CD8-positive, alpha-beta memory T cell (primary cell): ENCODE data around the gene CCDC117. TPM values are rescaled to one million over a fixed set of nuclear protein-coding genes. Genes with fewer than 3 reads are reported as not detected.
"Not testable (repeated sequence)": the region's sequence is repeated elsewhere in the genome, so short reads cannot be mapped to it uniquely, and the experiment has no call there.

Experiments used
- CTCF ChIA-PET: fragments of 350-600 bp; sonication (Branson Sonifier 250); formaldehyde crosslinking; loops from one replicate; lab custom pipeline; 2021; ENCODE audit warnings: antibody characterized with exemption; lab: Charles Lee
- POLR2A ChIA-PET: fragments of 350-600 bp; sonication (Branson Sonifier 250); formaldehyde crosslinking; loops from one replicate; lab custom pipeline; 2021; ENCODE audit warnings: antibody characterized with exemption; lab: Charles Lee
- DNase-seq, 5 donors: peaks; one replicate each; pipeline versions ENCODE4 v3.0.0 to v3.0.0-alpha.2; 2020 to 2022; ENCODE audit warnings: mixed read lengths in 1 of 5
- H3K27ac ChIP-seq: one replicate; pipeline ENCODE4 v1.7.0; 2013; ENCODE audit warnings: low read depth, mild to moderate bottlenecking, low read length, moderate library complexity
- H3K27me3 ChIP-seq: 2 replicates; pipeline ENCODE4 v1.7.0; 2013; ENCODE audit warnings: low read length, mild to moderate bottlenecking; ENCODE audit not compliant: insufficient read depth, poor library complexity, severe bottlenecking
- H3K36me3 ChIP-seq: 2 replicates; pipeline ENCODE4 v1.7.0; 2013; ENCODE audit warnings: mild to moderate bottlenecking, low read length, moderate library complexity; ENCODE audit not compliant: insufficient read depth
- H3K4me1 ChIP-seq: 2 replicates; pipeline ENCODE4 v1.7.0; 2013; ENCODE audit warnings: mild to moderate bottlenecking, low read length, moderate library complexity; ENCODE audit not compliant: insufficient read depth
- H3K4me3 ChIP-seq: 2 replicates; pipeline ENCODE4 v1.7.0; 2013; ENCODE audit warnings: mild to moderate bottlenecking, low read length
- H3K9me3 ChIP-seq: 2 replicates; pipeline ENCODE4 v1.7.0; 2013; ENCODE audit warnings: mild to moderate bottlenecking, low read length
- H3K27ac Mint-ChIP-seq, 8 donors: one replicate each; pipeline ENCODE4 v1.8.0; 2020 to 2021; ENCODE audit warnings: mixed read lengths in 8 of 8, mild to moderate bottlenecking in 6 of 8, inconsistent platforms in 3 of 8, moderate library complexity in 3 of 8
- H3K27me3 Mint-ChIP-seq, 2 donors: one replicate each; pipeline ENCODE4 v1.8.0; 2020 to 2021; ENCODE audit warnings: mixed read lengths in 2 of 2, mild to moderate bottlenecking in 1 of 2, moderate library complexity in 1 of 2
- H3K36me3 Mint-ChIP-seq, 3 donors: one replicate each; pipeline ENCODE4 v1.8.0; 2020 to 2021; ENCODE audit warnings: mixed read lengths in 3 of 3, inconsistent platforms in 1 of 3, mild to moderate bottlenecking in 1 of 3
- H3K4me1 Mint-ChIP-seq, 3 donors: one replicate each; pipeline ENCODE4 v1.8.0; 2020 to 2021; ENCODE audit warnings: mixed read lengths in 3 of 3, inconsistent platforms in 1 of 3, mild to moderate bottlenecking in 1 of 3
- H3K4me3 Mint-ChIP-seq, 7 donors: one replicate each; pipeline ENCODE4 v1.8.0; 2020 to 2021; ENCODE audit warnings: mixed read lengths in 7 of 7, mild to moderate bottlenecking in 6 of 7, moderate library complexity in 4 of 7, inconsistent platforms in 2 of 7
- H3K9me3 Mint-ChIP-seq, 5 donors: one replicate each; pipeline ENCODE4 v1.8.0; 2020 to 2022; ENCODE audit warnings: mixed read lengths in 5 of 5, mild to moderate bottlenecking in 3 of 5, moderate library complexity in 2 of 5, inconsistent platforms in 1 of 5
- polyA plus RNA-seq: library from polyadenylated mRNA; unstranded; fragments of 300-500 nt; fragmentation: Illumina TruSeq; gene quantifications from one replicate; pipeline ENCODE4 v1.2.3, GENCODE V29; 2021
- total RNA-seq, 2 experiments: library from RNA; stranded (reverse); gene quantifications; one replicate each; pipeline ENCODE4 v1.2.3, GENCODE V29; 2021

CCDC117 gene
- total and polyA plus RNA-seq, 3 experiments from 2014 or later, result 11.2 to 24.6 (median 20.9) TPM

GRCh38 chr22:28738876-28739275, 33.6 kb upstream of the CCDC117 start:
- POLR2A ChIA-PET, CTCF ChIA-PET: not testable (repeated sequence)

GRCh38 chr22:28741200-28741784, 31.2 kb upstream of the CCDC117 start:
- peaks cover 0 to 28% (median 6%) of the 10 kb centered on the region in 3 donors for H3K36me3 Mint-ChIP-seq
- peak overlapping the region; percentile 84 to 98 (median 86) for H3K4me3 Mint-ChIP-seq
- no peaks in the 10 kb centered on the region for H3K27me3 Mint-ChIP-seq
- POLR2A ChIA-PET, result interaction anchor here (1.1 to 1.5 kb wide), 2 partner anchors 58 to 59 kb away, joined by 3 to 4 read pairs; partner anchors contain the start of gene XBP1
- H3K9me3 Mint-ChIP-seq, result no peaks in the 10 kb centered on the region
- peaks cover 9% of the 10 kb centered on the region for H3K36me3 ChIP-seq
- CTCF ChIA-PET, result interaction anchor here (1.0 kb wide), 1 partner anchor 38 kb away, joined by 3 read pairs; no protein-coding TSS in a partner anchor
- H3K27me3 ChIP-seq, result no peaks in the 10 kb centered on the region
- H3K4me1 Mint-ChIP-seq, result peaks cover 17 to 35% (median 19%) of the 10 kb centered on the region in 3 donors
- H3K27ac Mint-ChIP-seq, result peak overlapping the region; percentile 83 to 99 (median 90)
- peaks cover 8% of the 10 kb centered on the region for H3K4me1 ChIP-seq
- H3K27ac ChIP-seq, result peak overlapping the region; percentile 46
- DNase-seq, result no peak
- H3K9me3 ChIP-seq, result no peaks in the 10 kb centered on the region
- peak overlapping the region; percentile 92 for H3K4me3 ChIP-seq

More at GRCh38 chr22:28738876-28739275, 33.6 kb upstream of the CCDC117 start:
- H3K27me3 ChIP-seq, H3K27ac Mint-ChIP-seq, H3K9me3 ChIP-seq, H3K27ac ChIP-seq, H3K9me3 Mint-ChIP-seq, H3K4me1 ChIP-seq, H3K27me3 Mint-ChIP-seq, H3K36me3 ChIP-seq, H3K4me3 ChIP-seq, DNase-seq: not testable (repeated sequence)
- H3K4me3 Mint-ChIP-seq, result peak overlapping the region in 1 of 7 donors; percentile 3
- peaks cover 0 to 11% (median 5%) of the 10 kb centered on the region in 3 donors for H3K36me3 Mint-ChIP-seq
- peaks cover 17 to 34% (median 19%) of the 10 kb centered on the region in 3 donors for H3K4me1 Mint-ChIP-seq

GRCh38 chr22:28741785-28742561, 30.5 kb upstream of the CCDC117 start, which contains the start of the genes CHEK2 and HSCB:
CHEK2 (minus strand) TSS chr22:28741820; CDS start chr22:28734721, 7,099 bp downstream.
HSCB (plus strand) TSS chr22:28742039; CDS start chr22:28742096, 57 bp downstream.
- peak within 1 kb of the TSS; percentile 83 for H3K27ac ChIP-seq
- peak within 1 kb of the TSS; percentile 83 to 99 (median 90) for H3K27ac Mint-ChIP-seq
- DNase-seq, result peak; percentile 93 to 98 (median 96)
- H3K36me3 ChIP-seq, result peaks cover 12% of the 10 kb centered on the region
- H3K27me3 ChIP-seq, result no peaks in the 10 kb centered on the region
- CTCF ChIA-PET, result interaction anchor here (1.0 kb wide), 1 partner anchor 37 kb away, joined by 3 read pairs; no protein-coding TSS in a partner anchor
- POLR2A ChIA-PET, result interaction anchor here (1.0 to 1.5 kb wide), 3 partner anchors 57 to 58 kb away, joined by 3 to 4 read pairs (median 3); partner anchors contain the start of gene XBP1
- peak within 1 kb of the TSS; percentile 92 for H3K4me3 ChIP-seq
- peaks cover 0 to 31% (median 6%) of the 10 kb centered on the region in 3 donors for H3K36me3 Mint-ChIP-seq
- H3K9me3 ChIP-seq, result no peaks in the 10 kb centered on the region
- H3K27me3 Mint-ChIP-seq, result no peaks in the 10 kb centered on the region
- peak within 1 kb of the TSS; percentile 84 to 98 (median 86) for H3K4me3 Mint-ChIP-seq
- H3K4me1 Mint-ChIP-seq, result peaks cover 17 to 35% (median 19%) of the 10 kb centered on the region in 3 donors
- no peaks in the 10 kb centered on the region for H3K9me3 Mint-ChIP-seq
- peaks cover 8% of the 10 kb centered on the region for H3K4me1 ChIP-seq

GRCh38 chr22:28742562-28742962, 29.9 kb upstream of the CCDC117 start:
- peaks cover 17 to 35% (median 19%) of the 10 kb centered on the region in 3 donors for H3K4me1 Mint-ChIP-seq
- H3K4me3 ChIP-seq, result peak overlapping the region; percentile 92
- no peaks in the 10 kb centered on the region for H3K27me3 ChIP-seq
- no peaks in the 10 kb centered on the region for H3K9me3 ChIP-seq
- H3K4me3 Mint-ChIP-seq, result peak overlapping the region; percentile 84 to 98 (median 86)
- H3K36me3 Mint-ChIP-seq, result peaks cover 0 to 36% (median 6%) of the 10 kb centered on the region in 3 donors
- ChIA-PET CTCF (no interaction called here), POLR2A (interaction anchor here (0.6 to 1.5 kb wide), 3 partner anchors 31 to 58 kb away, joined by 3 read pairs; partner anchors contain the start of gene XBP1)
- H3K36me3 ChIP-seq, result peaks cover 17% of the 10 kb centered on the region
- no peaks in the 10 kb centered on the region for H3K27me3 Mint-ChIP-seq
- H3K27ac ChIP-seq, result peak overlapping the region; percentile 83
- no peak for DNase-seq
- H3K9me3 Mint-ChIP-seq, result no peaks in the 10 kb centered on the region
- peak overlapping the region; percentile 83 to 99 (median 90) for H3K27ac Mint-ChIP-seq
- H3K4me1 ChIP-seq, result peaks cover 8% of the 10 kb centered on the region

GRCh38 chr22:28743852-28744251, 28.6 kb upstream of the CCDC117 start:
- POLR2A ChIA-PET, result no interaction called here
- Mint-ChIP-seq H3K9me3 (no peaks in the 10 kb centered on the region), H3K27ac (peak overlapping the region in 3 of 8 donors; percentile 63 to 93 (median 69)), H3K27me3 (no peaks in the 10 kb centered on the region), H3K36me3 (peaks cover 0 to 41% (median 8%) of the 10 kb centered on the region in 3 donors), H3K4me1 (peaks cover 24 to 36% (median 24%) of the 10 kb centered on the region in 3 donors), H3K4me3 (peak overlapping the region in 2 of 7 donors; percentile 90 to 98)
- no peak for DNase-seq
- no peaks in the 10 kb centered on the region for H3K27me3 ChIP-seq
- CTCF ChIA-PET, result interaction anchor here (1.2 kb wide), 1 partner anchor 30 kb away, joined by 3 read pairs; no protein-coding TSS in a partner anchor
- no peaks in the 10 kb centered on the region for H3K9me3 ChIP-seq
- peaks cover 8% of the 10 kb centered on the region for H3K4me1 ChIP-seq
- no peak overlapping the region for H3K27ac ChIP-seq
- H3K4me3 ChIP-seq, result no peak overlapping the region
- peaks cover 19% of the 10 kb centered on the region for H3K36me3 ChIP-seq

- no peaks in the 10 kb centered on the region for H3K9me3 ChIP-seq
- H3K36me3 ChIP-seq, result peaks cover 14% of the 10 kb centered on the region
- DNase-seq, result no peak
- CTCF ChIA-PET, result interaction anchor here (1.1 to 1.2 kb wide), 2 partner anchors 50 to 52 kb away, joined by 3 to 4 read pairs; partner anchors contain the start of gene XBP1
- no peaks in the 10 kb centered on the region for H3K4me1 ChIP-seq
- peaks cover 14 to 17% (median 16%) of the 10 kb centered on the region in 3 donors for H3K4me1 Mint-ChIP-seq
- H3K27ac Mint-ChIP-seq, result no peak overlapping the region
- no peak overlapping the region for H3K4me3 Mint-ChIP-seq
- H3K27me3 Mint-ChIP-seq, result no peaks in the 10 kb centered on the region
- POLR2A ChIA-PET, result no interaction called here
- H3K27me3 ChIP-seq, result no peaks in the 10 kb centered on the region
- H3K4me3 ChIP-seq, result no peak overlapping the region
- H3K9me3 Mint-ChIP-seq, result no peaks in the 10 kb centered on the region
- no peak overlapping the region for H3K27ac ChIP-seq
- peaks cover 0 to 41% (median 7%) of the 10 kb centered on the region in 3 donors for H3K36me3 Mint-ChIP-seq
Measured at GRCh38 chr22:28750471-28750881, 22.0 kb upstream of the CCDC117 start.

GRCh38 chr22:28754512-28754911, 18.0 kb upstream of the CCDC117 start:
- H3K4me1 ChIP-seq, CTCF ChIA-PET, DNase-seq, H3K27ac Mint-ChIP-seq, POLR2A ChIA-PET, H3K9me3 ChIP-seq, H3K4me3 Mint-ChIP-seq, H3K4me3 ChIP-seq, H3K27ac ChIP-seq, H3K27me3 ChIP-seq, H3K27me3 Mint-ChIP-seq, H3K36me3 ChIP-seq, H3K4me1 Mint-ChIP-seq, H3K9me3 Mint-ChIP-seq: not testable (repeated sequence)
- peaks cover 0 to 25% (median 6%) of the 10 kb centered on the region in 3 donors for H3K36me3 Mint-ChIP-seq
